OCI-LY1 (cell line): ENCODE results near the gene MT4.

ENCODE experiments used
- EZH2 ChIP-seq: fragments of 200-600 bp; sonication (generic), shearing (Covaris generic); IDR thresholded peaks from 2 replicates; pipeline ENCODE4 v1.8.0; 2017; ENCODE audit warnings: borderline replicate concordance, mixed run types, mild to moderate bottlenecking, antibody characterized with exemption, low read length, moderate library complexity, mixed read lengths
- TF ChIP-seq, protein P1 (sequence below): fragments of 200-600 bp; sonication (generic), shearing (Covaris generic); IDR thresholded peaks from 2 replicates; pipeline ENCODE4 v1.5.1; 2017; ENCODE audit warnings: mild to moderate bottlenecking, antibody characterized with exemption, low read length, moderate library complexity, mixed read lengths

DNA sequence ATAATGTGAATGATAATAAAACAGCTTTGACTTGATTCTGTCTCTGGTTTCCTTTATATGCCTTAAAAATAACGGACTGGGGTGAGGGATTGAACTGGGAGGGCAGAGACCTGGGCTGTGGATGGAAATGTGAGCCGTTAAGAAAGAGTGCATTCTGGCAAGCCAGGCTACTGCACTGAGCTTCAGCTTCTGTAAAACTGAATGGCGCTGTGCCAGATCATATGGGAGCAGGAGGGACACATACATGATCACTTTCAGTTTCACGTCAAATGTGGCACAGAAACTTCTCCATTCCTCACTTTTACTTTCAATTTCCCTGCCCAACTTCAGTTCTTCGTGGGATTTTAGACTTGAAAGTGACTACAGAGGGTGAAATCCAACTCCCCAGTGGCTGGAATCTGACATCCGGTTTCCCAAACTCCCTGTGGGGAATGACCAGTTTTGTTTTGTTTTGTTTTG is 44.6 kb downstream of the MT4 start:
- TF ChIP-seq, protein P1, sequence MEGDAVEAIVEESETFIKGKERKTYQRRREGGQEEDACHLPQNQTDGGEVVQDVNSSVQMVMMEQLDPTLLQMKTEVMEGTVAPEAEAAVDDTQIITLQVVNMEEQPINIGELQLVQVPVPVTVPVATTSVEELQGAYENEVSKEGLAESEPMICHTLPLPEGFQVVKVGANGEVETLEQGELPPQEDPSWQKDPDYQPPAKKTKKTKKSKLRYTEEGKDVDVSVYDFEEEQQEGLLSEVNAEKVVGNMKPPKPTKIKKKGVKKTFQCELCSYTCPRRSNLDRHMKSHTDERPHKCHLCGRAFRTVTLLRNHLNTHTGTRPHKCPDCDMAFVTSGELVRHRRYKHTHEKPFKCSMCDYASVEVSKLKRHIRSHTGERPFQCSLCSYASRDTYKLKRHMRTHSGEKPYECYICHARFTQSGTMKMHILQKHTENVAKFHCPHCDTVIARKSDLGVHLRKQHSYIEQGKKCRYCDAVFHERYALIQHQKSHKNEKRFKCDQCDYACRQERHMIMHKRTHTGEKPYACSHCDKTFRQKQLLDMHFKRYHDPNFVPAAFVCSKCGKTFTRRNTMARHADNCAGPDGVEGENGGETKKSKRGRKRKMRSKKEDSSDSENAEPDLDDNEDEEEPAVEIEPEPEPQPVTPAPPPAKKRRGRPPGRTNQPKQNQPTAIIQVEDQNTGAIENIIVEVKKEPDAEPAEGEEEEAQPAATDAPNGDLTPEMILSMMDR, result no peak
- TF ChIP-seq EZH2, result no peak
